GM21390 (cell line): ENCODE results near the gene KRT17.

Source experiments
- ATAC-seq: cut with Tn5 transposase; IDR thresholded peaks from one replicate; pipeline ENCODE4 v1.9.1; 2021; ENCODE audit not compliant: unreplicated experiment

Gene KRT17

DNA sequence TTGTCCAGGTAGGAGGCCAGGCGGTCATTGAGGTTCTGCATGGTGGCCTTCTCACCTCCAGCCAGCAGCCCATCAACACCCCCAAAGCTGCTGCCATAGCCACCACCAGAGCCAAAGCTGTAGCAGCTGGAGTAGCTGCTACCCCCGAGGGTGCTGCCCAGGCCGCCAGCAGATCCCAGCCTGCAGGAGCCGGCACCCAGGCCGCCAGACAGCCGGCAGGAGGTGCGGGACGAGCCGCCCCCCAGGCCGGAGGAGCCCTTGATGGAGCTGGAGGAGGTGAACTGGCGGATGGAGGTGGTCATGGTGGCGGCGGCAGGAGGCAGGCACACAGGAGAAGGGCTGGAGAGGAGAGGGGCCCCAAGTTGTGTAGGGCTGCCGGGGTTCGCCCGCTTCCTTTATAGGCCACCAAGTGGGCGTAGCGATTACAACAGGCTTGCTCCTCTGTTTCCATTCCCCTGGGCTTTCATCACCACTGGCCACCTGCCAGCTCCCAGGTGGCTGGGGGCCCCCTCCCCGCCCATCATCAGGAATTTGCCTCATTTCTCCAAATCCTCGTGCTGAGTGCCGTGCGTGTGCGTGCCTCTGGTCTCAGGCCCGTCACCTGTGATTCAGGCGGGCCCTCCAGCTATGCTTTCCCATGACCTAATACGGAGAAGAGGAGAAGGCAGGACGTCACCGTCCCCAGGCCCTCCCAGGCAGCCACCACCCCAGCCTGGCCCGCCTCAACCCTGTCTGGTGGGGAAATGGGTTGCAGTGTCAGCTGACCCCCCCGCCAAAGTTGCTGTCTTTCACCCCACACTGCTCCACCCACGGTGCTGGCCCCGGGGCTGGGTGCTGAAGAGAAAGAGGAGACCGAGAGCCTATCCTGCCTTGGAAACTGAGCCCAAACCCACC, at the start of gene KRT17:
KRT17 (minus strand) TSS at position 368 of the 894 bp plus-strand sequence; CDS start at position 302, 66 bp downstream.
- no peak for ATAC-seq

DNA sequence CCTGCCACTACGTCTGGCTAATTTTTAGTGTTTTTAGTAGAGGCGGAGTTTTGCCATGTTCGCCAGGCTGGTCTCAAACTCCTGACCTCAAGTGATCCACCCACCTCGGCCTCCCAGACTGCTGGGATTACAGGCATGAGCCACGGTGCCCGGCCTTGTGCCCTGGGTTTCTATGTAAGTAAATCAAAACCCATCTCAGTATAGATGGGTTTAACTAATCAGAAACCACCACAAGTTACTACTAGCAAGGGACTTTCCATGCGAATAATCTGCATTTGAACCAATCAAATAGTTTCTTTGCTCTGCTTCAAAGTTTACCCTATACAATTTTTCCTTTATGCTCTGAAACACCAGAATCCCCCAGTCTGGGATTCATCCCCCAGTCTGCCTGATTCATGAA, 47.8 kb upstream of the KRT17 start:
- ATAC-seq, result no peak

DNA sequence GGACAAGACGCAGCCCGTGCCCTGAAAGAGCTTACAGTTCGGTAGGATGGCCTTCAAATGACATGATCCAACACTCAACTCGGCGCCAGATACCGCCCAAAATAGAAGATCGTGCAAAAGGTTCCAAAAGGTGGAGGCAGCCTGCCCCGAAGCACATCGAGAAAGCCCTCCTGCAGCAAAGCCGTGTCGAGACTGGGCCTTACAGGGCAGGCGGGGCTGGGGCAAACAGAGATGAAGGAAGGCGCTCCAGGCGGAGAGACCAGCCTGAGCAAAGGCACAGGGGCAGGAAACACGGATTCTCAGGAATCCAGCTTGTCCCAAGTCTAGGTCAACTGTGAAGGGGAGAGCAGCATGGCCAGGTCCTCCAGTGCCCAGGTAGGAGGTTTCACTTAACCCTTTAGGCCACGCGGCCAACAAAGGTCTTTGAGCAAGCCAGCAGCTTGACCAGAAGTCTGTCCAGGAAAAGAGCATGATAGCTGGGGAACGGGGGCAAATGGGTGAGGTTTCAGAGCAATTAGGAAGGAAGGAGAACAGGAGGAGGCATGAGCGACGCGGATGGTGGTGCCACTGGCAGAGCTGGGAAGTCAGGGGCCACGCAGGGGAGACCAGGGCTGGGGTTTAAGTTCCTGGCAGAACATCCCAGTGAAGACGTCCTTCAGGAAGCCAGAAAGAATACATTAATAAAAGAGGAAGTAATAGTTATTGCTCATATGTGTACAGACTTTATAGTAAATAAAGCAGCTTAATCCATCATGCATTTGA, 43.1 kb upstream of the KRT17 start:
- no peak for ATAC-seq

DNA sequence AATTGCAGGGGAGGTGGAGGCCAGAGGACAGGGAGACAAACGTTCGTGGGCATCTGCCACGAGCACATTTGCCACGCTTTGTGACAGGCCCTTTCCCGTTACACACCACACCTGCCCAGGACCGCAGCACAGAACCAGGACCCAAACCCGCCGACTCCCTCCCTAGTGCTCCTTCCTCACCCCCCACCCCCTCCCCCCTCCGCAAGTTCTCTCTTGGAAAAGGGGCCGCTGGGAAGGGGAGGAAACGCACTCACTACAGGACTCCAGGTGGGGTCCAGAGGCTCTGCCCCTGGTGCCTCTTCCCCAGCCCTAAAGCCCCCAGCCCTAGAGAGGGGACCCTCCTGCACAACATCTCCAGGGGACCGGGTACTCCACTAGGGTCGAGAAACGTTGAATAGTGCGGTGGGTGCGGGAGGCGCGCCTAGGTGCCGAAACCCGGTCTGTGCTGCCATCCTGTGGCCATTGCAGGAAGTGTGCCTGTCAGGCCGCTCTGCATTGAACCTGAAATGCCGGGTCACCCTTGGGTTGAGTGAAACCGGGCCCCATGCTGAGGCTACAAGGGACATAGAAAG, 42.4 kb upstream of the KRT17 start:
- ATAC-seq, result no peak

DNA sequence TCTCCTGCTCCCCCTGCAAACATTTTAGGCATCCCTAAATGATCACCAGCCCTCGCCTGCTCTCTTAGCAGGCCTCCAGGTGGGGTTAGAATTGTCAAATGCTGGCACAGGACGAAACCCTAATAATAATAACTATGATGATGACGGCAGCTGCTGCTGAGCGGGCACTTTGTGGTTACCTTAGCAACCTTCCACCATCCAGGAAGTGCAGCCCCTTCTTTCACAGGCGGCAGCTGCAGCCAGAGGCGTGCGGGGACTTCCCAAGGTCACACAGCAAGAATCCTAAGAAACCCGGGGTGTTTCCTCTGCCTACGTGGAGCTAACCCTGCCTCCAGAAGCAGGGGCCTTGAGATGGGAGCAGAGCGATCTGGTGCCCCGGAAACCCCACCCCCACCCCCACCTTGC, 41.9 kb upstream of the KRT17 start:
- ATAC-seq, result peak; percentile 34

DNA sequence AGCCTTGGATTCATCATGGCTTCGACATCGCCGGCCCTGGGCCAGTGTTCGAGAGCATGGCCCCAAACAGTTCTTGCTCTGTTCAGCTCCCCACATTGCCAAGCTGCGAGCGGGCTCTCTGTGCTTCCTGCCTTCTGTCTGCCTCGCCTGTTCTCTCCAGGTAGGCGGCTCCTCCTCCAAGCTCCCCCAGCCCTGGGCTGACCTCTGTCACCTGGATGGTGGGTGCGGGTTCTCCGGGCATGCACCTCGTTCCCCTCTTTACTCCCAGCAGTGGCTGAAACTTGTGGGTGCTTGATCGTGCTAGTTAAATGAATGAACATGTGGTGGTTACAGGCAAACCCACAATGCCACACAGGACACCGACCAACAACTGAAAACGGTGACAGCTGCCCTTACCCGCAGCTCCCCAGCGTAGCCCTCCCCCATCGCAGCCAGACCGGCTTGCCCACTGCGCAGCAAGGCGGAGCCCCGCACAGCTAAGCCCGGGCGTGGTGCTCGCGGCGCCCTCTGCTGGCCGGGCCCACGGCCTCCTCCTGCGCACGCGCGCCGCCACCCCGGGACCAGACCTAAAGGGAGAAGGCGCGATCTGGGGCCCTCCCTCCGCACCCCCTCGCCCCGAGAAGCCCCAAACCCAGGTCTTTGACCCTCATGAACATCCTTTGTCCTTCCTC, 41.3 kb upstream of the KRT17 start:
- peak; percentile 51 for ATAC-seq

DNA sequence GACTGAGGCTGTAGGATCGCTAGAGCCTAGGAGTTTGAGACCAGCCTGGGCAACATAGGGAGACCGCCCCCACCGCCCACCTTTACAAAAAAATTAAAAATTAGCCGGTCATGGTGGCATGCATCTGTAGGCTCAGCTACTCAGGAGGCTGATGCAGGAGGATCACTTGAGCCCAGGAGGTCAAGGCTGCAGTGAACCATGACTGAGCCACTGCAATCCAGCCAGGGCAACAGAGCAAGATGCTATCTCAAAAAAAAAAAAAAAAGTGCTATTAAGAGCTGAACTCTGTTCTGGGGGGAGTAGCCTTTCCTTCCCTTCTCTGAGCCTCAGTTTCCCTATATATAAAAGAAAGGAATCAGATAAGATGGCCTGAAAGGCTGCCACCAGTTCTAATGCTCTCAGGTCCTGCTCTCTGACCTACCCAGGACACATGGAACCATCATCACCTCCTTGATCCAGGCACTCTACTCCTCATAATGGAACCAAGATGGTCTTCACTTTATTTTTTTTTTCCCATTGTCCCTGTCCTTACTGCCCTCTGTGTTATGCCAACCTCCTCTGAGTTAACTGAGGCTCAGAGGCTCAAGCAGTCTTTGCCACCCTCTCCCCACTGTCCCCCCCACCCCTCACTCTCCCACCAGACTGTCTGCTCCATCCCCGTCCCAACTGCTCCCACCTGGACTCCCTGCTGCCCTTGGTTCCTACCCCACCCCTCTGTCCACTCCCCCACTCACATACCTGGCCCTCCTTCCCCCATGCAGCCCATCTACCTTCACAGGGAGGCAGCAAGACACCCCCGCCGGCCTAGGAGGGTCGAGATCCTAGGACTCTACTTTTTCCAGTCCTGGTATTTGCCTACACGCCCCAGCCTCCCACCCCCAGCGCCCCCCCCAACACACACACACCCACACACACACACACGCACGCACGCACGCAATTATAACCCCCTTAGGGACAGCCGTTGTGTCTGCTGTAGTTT, 40.5 kb upstream of the KRT17 start:
- no peak for ATAC-seq

DNA sequence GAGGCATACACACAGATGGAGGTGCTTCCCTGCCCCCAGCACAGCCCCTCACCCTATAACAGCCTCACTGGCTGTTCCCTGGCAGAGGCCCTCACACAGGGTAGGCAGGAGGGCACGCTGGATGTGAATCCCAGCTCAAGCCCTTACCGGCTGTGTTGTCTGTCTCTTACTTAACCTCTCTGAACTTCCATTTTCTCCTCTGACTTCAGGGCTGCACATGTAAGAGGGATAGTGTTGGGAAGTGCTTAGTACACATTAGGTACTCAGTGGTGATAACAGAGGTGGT, 39.7 kb upstream of the KRT17 start:
- no peak for ATAC-seq

DNA sequence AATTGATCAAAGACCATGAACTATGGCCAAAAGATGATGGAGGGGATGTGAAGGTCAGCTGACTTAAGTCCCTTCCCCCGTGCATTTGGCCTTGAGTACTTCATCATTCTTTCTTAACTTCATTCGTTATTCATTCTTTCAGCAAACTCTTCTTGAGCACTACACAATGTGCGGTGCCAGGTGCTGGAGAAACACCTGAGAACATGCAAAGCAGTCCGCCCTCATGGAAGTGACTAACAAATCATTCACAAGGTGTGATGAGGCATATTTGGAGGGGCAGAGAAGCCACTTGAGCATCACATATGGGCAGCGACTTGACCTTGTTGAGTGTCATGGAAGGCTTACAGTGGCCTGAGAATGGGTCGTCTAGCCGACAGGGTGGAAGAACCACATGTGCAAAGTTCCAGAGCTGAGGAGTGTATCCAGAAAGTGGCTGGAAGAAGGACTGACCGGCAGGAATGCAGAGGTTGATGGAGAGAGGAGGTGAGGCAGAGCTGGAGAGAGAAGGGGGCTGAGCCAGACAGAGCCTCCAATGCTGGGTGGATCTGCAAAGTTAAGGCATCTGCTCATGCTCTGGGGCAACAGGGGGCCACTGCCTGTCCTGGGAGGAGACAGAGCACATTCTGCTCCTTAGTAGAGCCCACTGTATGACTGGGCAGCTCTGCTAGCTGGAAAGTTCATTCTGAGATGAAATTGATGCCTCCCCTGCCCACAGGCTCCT, 39.2 kb upstream of the KRT17 start:
- no peak for ATAC-seq

DNA sequence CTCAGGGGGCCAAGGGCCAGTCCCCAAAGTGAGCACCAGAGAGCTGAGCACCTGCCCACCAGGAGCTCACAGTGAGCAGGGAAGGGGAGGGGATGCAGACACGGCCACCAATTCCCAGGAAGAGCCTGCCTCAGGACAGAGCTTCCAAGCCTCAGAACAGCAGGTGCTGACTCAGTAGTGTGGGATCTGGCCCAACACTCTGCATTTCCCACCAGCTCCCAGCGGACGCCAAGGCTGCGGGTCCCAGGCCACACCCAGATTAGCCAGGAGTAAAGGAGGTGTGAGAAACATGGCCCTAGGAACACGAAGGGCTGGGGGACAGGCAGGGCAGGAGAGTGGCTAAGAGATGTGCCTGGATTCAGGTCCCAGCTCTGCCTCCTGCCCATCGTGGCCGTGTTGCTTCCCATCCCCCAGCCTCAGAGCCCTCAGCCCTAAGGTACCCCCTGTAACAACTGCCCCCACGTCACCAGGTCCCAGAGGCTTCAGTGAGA, 35.9 kb upstream of the KRT17 start:
- no peak for ATAC-seq

DNA sequence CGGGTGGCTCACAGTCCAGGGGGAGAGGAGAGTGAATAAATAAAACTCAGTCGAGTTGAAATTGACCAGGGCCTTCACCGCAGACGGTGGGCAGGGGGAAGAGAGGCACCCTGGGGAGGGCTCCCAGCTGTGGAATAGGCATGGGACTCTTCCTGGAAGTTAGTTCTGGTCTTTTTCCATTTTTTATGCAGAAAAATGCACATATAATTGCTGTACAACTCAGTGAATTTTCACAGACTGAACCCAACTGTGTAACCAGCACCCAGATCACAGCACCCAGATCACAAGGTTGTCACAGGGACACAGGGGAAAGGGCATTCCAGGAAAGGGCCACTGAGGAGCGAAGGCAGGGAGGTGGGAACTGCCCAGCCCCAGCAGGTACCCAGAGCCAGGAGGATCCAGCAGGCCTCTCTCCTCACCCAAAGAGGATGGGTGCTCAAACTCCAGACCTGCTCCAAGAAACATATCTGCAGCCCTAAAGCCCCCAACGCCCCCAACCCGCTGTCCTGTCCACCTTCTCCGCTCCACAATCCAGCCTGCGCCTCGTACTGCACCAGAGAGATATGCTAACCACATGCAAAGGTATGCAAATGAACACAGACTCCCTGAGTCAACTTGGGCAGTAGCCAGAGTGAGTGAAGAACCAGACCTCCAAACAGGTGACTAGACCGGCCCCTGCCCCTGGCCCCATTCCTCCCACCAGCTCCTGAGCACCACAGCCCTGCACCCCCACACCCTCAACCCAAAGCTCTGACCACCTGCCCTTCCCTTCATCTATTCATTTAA, 35.2 kb upstream of the KRT17 start:
- no peak for ATAC-seq

DNA sequence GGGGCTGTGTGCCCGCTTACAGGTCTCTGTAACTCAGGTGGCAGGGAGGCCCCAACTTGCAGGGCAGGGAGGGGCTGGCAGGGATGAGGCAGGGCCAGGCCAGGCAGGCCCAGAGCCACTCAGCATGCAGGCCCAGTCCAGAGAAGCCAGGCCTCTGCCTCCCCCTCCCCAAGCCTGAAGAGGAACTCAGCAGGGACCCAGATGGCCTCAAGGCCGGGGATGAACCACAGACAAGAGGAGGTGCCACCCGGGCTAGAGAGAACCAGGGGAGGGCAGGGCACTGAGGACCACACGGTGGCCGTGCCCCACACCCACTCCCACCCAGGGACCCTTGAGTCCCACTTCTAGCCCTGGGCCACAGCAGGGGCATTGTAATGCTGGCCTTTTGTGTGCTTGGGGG, 34.5 kb upstream of the KRT17 start:
- no peak for ATAC-seq

DNA sequence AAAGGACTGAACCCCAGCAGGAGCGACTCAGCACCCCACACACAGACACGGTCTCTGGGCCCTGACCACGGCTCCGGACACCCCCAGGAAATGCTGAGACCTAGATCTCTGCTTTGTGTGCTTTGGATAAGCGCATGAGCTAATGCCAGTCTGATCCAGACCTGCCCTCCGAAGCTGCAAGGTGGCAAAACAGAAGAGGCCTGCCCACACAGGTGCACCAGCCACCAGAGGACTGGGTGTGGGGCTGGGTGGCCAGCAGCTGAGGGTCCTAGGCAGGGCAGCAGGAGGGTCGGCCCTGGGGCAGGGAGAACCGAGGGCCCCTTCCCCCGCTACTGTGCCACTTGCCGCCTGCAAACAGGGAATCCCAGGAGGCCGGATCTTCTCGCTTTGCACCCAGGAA, 33.6 kb upstream of the KRT17 start:
- no peak for ATAC-seq

DNA sequence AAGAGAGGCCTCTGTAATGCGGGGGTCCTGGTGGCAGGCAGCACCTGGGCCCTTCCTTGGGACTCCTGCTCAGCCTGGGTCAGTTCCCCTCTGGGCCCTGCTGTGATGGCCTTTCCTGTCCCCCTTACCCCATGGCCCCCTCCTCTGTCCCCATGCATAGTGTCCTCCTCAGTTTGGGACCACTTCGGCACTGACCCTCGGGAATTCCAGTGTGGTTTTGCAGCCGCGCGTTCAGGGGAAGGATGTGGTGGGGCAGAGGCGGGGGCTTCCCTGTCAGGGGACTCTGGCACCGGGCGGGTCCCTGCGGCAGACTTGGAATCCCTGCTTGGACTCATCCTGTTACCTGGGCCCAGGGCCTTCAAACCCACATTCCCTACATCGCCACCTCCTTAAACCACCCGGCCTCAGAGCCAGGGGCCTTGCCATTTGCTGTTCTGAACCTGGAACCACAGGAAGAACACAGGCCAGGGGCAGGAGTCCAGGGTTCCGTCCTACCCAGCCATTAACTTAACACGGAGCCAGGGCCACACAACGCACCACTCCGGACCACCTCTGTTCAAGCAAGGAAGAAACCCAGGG, 32.9 kb upstream of the KRT17 start:
- no peak for ATAC-seq

DNA sequence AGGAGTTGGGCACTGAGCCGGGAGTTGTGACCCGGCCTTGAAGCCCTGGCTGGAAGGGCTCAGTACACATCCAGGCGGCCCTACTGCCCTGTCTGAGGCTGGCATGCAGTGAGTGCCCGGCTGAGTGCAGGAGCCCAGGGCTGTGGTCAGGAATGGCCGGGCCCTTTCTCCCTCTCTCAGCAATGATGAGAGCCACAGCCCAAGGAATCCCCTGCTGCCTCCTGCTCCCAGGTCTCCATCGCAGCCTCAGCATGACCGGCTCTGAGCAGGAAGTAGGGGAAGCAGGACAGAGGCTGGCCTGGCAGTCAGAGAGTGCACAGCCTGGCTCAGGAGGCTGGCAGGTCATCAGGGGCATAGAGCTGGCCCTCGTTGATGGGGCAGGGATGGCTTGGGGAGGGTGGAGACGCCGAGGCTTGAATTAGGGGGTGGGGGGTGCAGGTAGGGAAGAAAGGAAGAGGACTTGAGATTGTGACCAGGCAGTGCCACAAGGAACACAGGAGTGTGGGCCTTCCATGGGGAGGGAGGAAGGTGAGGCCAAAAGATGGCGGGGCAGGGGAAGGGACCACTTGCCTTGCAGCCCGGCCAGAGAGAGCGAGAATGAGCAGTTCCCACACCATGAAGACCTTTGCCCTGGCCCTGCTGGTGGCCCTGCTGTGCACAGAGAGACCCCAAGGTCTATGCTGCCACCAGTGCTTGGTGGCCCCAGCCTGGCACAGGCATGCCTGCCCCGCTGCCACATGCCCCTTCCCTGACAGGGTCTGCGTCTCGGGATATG, 32.1 kb upstream of the KRT17 start:
- no peak for ATAC-seq

DNA sequence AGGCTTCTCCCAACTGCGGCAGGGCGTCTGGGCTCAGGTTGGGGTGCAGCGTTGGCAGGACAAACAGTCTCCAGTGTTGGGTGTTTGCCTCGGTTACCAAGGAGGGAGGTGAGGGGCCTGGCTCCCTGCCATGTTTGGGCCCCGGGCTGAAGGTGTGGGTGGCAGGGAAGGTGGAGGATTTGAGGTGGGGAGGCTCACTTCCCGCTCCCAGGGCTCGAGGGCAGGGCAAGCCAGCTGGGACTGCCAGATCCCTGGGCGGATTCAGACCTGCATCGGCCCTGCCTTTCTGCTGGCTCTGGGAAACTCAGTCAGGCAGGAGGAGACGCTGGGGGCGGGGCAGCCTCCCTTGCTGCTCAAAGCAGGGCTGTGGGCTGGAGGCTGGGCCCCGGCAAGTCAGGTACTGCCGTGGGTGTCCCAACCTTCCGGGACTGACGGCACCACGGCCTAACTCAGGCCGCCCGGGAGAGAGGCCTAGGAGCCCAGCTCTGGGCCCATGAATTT, 31.3 kb upstream of the KRT17 start:
- no peak for ATAC-seq
